HL-60 (cell line): Measurements from ENCODE around the gene S100PBP.

Experiments
- CTCF ChIP-seq: IDR thresholded peaks from one replicate; pipeline ENCODE4 v1.5.1; 2011; ENCODE audit warnings: low read length, control low read depth, inconsistent platforms; ENCODE audit not compliant: insufficient read depth
- POLR2AphosphoS5 ChIP-seq: IDR thresholded peaks from 2 replicates; pipeline ENCODE4 v1.6.1; 2012; ENCODE audit warnings: low read depth
- REST ChIP-seq: IDR thresholded peaks from 2 replicates; pipeline ENCODE4 v1.6.1; 2012; ENCODE audit warnings: low read depth; ENCODE audit not compliant: insufficient replicate concordance
- SPI1 ChIP-seq: IDR thresholded peaks from 2 replicates; pipeline ENCODE4 v1.6.1; 2012; ENCODE audit warnings: low read depth, mild to moderate bottlenecking, borderline replicate concordance

GRCh38 chr1:32861904-32862695 is 44.6 kb downstream of the S100PBP start:
- TF ChIP-seq CTCF, result no peak
- TF ChIP-seq POLR2AphosphoS5, result no peak
- no peak for TF ChIP-seq REST
- no peak for TF ChIP-seq SPI1
